ENCODE data around the gene RASA2. TPM values are rescaled to one million over a fixed set of nuclear protein-coding genes. Genes with fewer than 3 reads are reported as not detected.

Gene RASA2
- total and polyA plus RNA-seq, 12 donors, result 1.4 to 7.7 (median 5.1) TPM

GRCh38 chr3:141570068-141570467 is 83.2 kb downstream of the RASA2 start:
- no peak for TF ChIP-seq CTCF (IDR thresholded peaks at IDR 0.05)
- no peak overlapping the region for H3K27ac ChIP-seq
- no peak overlapping the region for H3K4me3 ChIP-seq
- no peaks in the 10 kb centered on the region for H3K27me3 ChIP-seq
- H3K36me3 ChIP-seq, result peaks cover 0 to 69% (median 18%) of the 10 kb centered on the region in 9 donors
- H3K4me1 ChIP-seq, result no peaks in the 10 kb centered on the region
- intact Hi-C loops (cut with DNase I), result loop anchor here in 7 of 10 donors (10.0 kb wide), 5 partner anchors 165 to 715 kb away; partner anchors contain the start of genes RNF7 (in 2 of the 7) and ATP1B3 (in 1 of the 7)
- no peak for ATAC-seq
- no peak for DNase-seq
- 96% methylated on average over 6 of the region's 6 CpGs for WGBS, 2 donors
- no peaks in the 10 kb centered on the region for H3K9me3 ChIP-seq

- H3K27me3 ChIP-seq, result no peaks in the 10 kb centered on the region
- ATAC-seq (peak in 4 of 8 donors; percentile 57 to 64 (median 60)), DNase-seq (no peak)
- H3K36me3 ChIP-seq, result peaks cover 0 to 96% (median 25%) of the 10 kb centered on the region in 9 donors
- intact Hi-C loops (cut with DNase I), result loop anchor here (2.0 to 10.0 kb wide), 8 partner anchors 159 to 709 kb away; partner anchors contain the start of genes RNF7 (in 5 of the 10) and ATP1B3 (in 1 of the 10)
- TF ChIP-seq CTCF (IDR thresholded peaks at IDR 0.05), result peak in 8 of 9 donors; percentile 23 to 73 (median 60)
- H3K9me3 ChIP-seq, result no peaks in the 10 kb centered on the region
- peak overlapping the region in 1 of 10 donors; percentile 10 for H3K27ac ChIP-seq
- peaks cover 0 to 6% (median 0%) of the 10 kb centered on the region in 9 donors for H3K4me1 ChIP-seq
- 86 to 90% methylated on average over 13 of the region's 13 CpGs for WGBS, 2 donors
- H3K4me3 ChIP-seq, result no peak overlapping the region
Measured at GRCh38 chr3:141575879-141576743, 89.3 kb downstream of the RASA2 start.

- WGBS, 2 donors, result 94 to 100% methylated on average over 1 of the region's 1 CpG
- Histone ChIP-seq H3K4me3 (no peak overlapping the region), H3K4me1 (peaks cover 0 to 6% (median 0%) of the 10 kb centered on the region in 9 donors), H3K9me3 (no peaks in the 10 kb centered on the region), H3K27me3 (no peaks in the 10 kb centered on the region), H3K36me3 (peaks cover 0 to 96% (median 27%) of the 10 kb centered on the region in 9 donors), H3K27ac (no peak overlapping the region)
- ATAC-seq (no peak), DNase-seq (no peak)
- TF ChIP-seq CTCF (IDR thresholded peaks at IDR 0.05), result no peak
- intact Hi-C loops (cut with DNase I), result loop anchor here (2.0 to 10.0 kb wide), 8 partner anchors 158 to 708 kb away; partner anchors contain the start of genes RNF7 (in 5 of the 10) and ATP1B3 (in 1 of the 10)
Measured at GRCh38 chr3:141576744-141577052, 89.9 kb downstream of the RASA2 start.

- H3K36me3 ChIP-seq, result peaks cover 0 to 96% (median 18%) of the 10 kb centered on the region in 9 donors
- peak overlapping the region in 1 of 10 donors; percentile 11 for H3K27ac ChIP-seq
- no peaks in the 10 kb centered on the region for H3K9me3 ChIP-seq
- ATAC-seq (peak in 1 of 8 donors; percentile 14), DNase-seq (no peak)
- no peak overlapping the region for H3K4me3 ChIP-seq
- intact Hi-C loops (cut with DNase I), result loop anchor here (5.0 to 10.0 kb wide), 7 partner anchors 156 to 706 kb away; partner anchors contain the start of genes RNF7 (in 5 of the 10) and ATP1B3 (in 1 of the 10)
- WGBS, 2 donors, result 84 to 87% methylated on average over 4 of the region's 4 CpGs
- peaks cover 0 to 6% (median 0%) of the 10 kb centered on the region in 9 donors for H3K4me1 ChIP-seq
- no peaks in the 10 kb centered on the region for H3K27me3 ChIP-seq
- TF ChIP-seq CTCF (IDR thresholded peaks at IDR 0.05), result no peak
Measured at GRCh38 chr3:141578202-141578973, 91.6 kb downstream of the RASA2 start.

Measured in heart right ventricle (tissue), 16 donors.